IMR-90 (cell line): ENCODE results near the gene CPED1. TPM values are rescaled to one million over a fixed set of nuclear protein-coding genes. Genes with fewer than 3 reads are reported as not detected.

Source experiments
- ATAC-seq: fragments of 200-7000 bp; cut with Tn5 transposase; 2 replicates; pipeline ENCODE4 v1.9.1; 2020; ENCODE audit warnings: low read depth, mild to moderate bottlenecking, moderate library complexity
- BruUV-seq: library from RNA; stranded (reverse); fragments of 400-500 nt; replicated peaks from 2 replicates; lab custom pipeline; 2021; lab: Mats Ljungman, UMichigan
- CTCF ChIA-PET: fragments of 300-600 bp; formaldehyde crosslinking; extraction: SDS; loops from one replicate; lab custom pipeline; 2021; ENCODE audit warnings: antibody characterized with exemption; lab: Yijun Ruan, JAX
- POLR2A ChIA-PET: fragments of 300-600 bp; sonication (Branson Sonifier 250); formaldehyde crosslinking; loops from one replicate; lab custom pipeline; 2022; ENCODE audit warnings: antibody characterized with exemption; ENCODE audit not compliant: unreplicated experiment; lab: Charles Lee
- DNase-seq: peaks from one replicate; pipeline ENCODE4 v3.0.0; 2013
- H2AFZ ChIP-seq: replicated peaks from 2 replicates; pipeline ENCODE3; 2013; ENCODE audit warnings: low read length, mild to moderate bottlenecking; ENCODE audit not compliant: poor library complexity
- H2AK5ac ChIP-seq: 2 replicates; pipeline ENCODE4 v1.6.1; 2013; ENCODE audit warnings: low read depth, low read length, inconsistent platforms
- H2AK9ac ChIP-seq: replicated peaks from 2 replicates; pipeline ENCODE3; 2013; ENCODE audit warnings: mild to moderate bottlenecking, low read depth, low read length, moderate library complexity; ENCODE audit not compliant: poor library complexity
- H2BK120ac ChIP-seq: 2 replicates; pipeline ENCODE4 v1.6.1; 2013; ENCODE audit warnings: low read depth, low read length, inconsistent platforms
- H2BK15ac ChIP-seq: 3 replicates; pipeline ENCODE4 v1.6.1; 2013; ENCODE audit warnings: low read depth, low read length, inconsistent platforms
- H2BK20ac ChIP-seq: 2 replicates; pipeline ENCODE4 v1.6.1; 2013; ENCODE audit warnings: low read depth, mild to moderate bottlenecking, inconsistent platforms, low read length, moderate library complexity
- H2BK5ac ChIP-seq: 2 replicates; pipeline ENCODE4 v1.6.1; 2013; ENCODE audit warnings: mild to moderate bottlenecking, low read depth, low read length, inconsistent platforms; ENCODE audit not compliant: poor library complexity, severe bottlenecking
- H3K14ac ChIP-seq: replicated peaks from 2 replicates; pipeline ENCODE4 v1.6.1; 2013; ENCODE audit warnings: low read depth, low read length, inconsistent platforms
- H3K18ac ChIP-seq: 2 replicates; pipeline ENCODE4 v1.6.1; 2013; ENCODE audit warnings: low read depth, low read length, control low read depth
- H3K23ac ChIP-seq: 2 replicates; pipeline ENCODE4 v1.6.1; 2013; ENCODE audit warnings: low read depth, low read length, inconsistent platforms
- H3K27ac ChIP-seq: 2 replicates; pipeline ENCODE4 v1.5.1; 2013; ENCODE audit warnings: mild to moderate bottlenecking, control low read depth, low read length; ENCODE audit not compliant: insufficient read depth
- H3K27me3 ChIP-seq: 2 replicates; pipeline ENCODE4 v1.6.1; 2013; ENCODE audit warnings: low read length; ENCODE audit not compliant: control insufficient read depth, insufficient read depth
- H3K36me3 ChIP-seq: 2 replicates; pipeline ENCODE4 v1.6.1; 2013; ENCODE audit warnings: low read length, mixed read lengths; ENCODE audit not compliant: control insufficient read depth, insufficient read depth
- H3K4ac ChIP-seq: 2 replicates; pipeline ENCODE4 v1.6.1; 2013; ENCODE audit warnings: low read depth, low read length, inconsistent platforms
- H3K4me1 ChIP-seq: 2 replicates; pipeline ENCODE4 v1.6.1; 2013; ENCODE audit warnings: low read length, mixed read lengths; ENCODE audit not compliant: control insufficient read depth, insufficient read depth
- H3K4me2 ChIP-seq: 2 replicates; pipeline ENCODE4 v1.6.1; 2013; ENCODE audit warnings: low read depth, mild to moderate bottlenecking, control low read depth, low read length, moderate library complexity
- H3K4me3 ChIP-seq: 2 replicates; pipeline ENCODE4 v1.5.1; 2013; ENCODE audit warnings: low read depth, mild to moderate bottlenecking, control low read depth, low read length, moderate library complexity; ENCODE audit not compliant: insufficient read depth
- H3K56ac ChIP-seq: 2 replicates; pipeline ENCODE4 v1.6.1; 2013; ENCODE audit warnings: low read length, inconsistent platforms; ENCODE audit not compliant: insufficient read depth; ENCODE audit errors: extremely low read depth
- H3K79me1 ChIP-seq, 2 experiments: 2 replicates each; pipeline ENCODE4 v1.6.1; 2013; ENCODE audit warnings: low read length in 2 of 2, inconsistent platforms in 1 of 2, low read depth in 1 of 2
- H3K9ac ChIP-seq: 2 replicates; pipeline ENCODE4 v1.6.1; 2013; ENCODE audit warnings: low read depth, low read length, control low read depth
- H3K9me1 ChIP-seq: 2 replicates; pipeline ENCODE4 v1.6.1; 2013; ENCODE audit warnings: low read length, inconsistent platforms; ENCODE audit not compliant: insufficient read depth
- H3K9me3 ChIP-seq: 2 replicates; pipeline ENCODE4 v1.6.1; 2013; ENCODE audit warnings: low read length; ENCODE audit not compliant: control insufficient read depth, insufficient read depth
- H4K20me1 ChIP-seq: 2 replicates; pipeline ENCODE4 v1.6.1; 2013; ENCODE audit warnings: low read length, inconsistent platforms; ENCODE audit not compliant: insufficient read depth
- H4K5ac ChIP-seq: 2 replicates; pipeline ENCODE4 v1.6.1; 2013; ENCODE audit warnings: mild to moderate bottlenecking, low read depth, low read length, control low read depth
- H4K8ac ChIP-seq, 2 experiments: 2 replicates each; pipeline ENCODE4 v1.6.1; 2013; ENCODE audit warnings: low read depth in 2 of 2, low read length in 2 of 2, control low read depth in 1 of 2, inconsistent platforms in 1 of 2
- H4K91ac ChIP-seq: 2 replicates; pipeline ENCODE4 v1.6.1; 2013; ENCODE audit warnings: low read depth, low read length, inconsistent platforms; ENCODE audit not compliant: insufficient read depth
- BHLHE40 ChIP-seq: fragments of 150-350 bp; IDR thresholded peaks from 2 replicates; pipeline ENCODE4 v1.6.1; 2016; ENCODE audit warnings: mild to moderate bottlenecking, low read depth, low read length
- CEBPB ChIP-seq: IDR thresholded peaks from 2 replicates; pipeline ENCODE4 v1.6.1; 2012; ENCODE audit warnings: low read depth, low read length, improper control_type of control experiment
- FOS ChIP-seq: fragments of 150-350 bp; IDR thresholded peaks from 2 replicates; pipeline ENCODE4 v1.6.1; 2016; ENCODE audit warnings: low read depth, low read length
- MAFK ChIP-seq: IDR thresholded peaks from 2 replicates; pipeline ENCODE4 v1.6.1; 2012; ENCODE audit warnings: low read depth, low read length, improper control_type of control experiment
- MAZ ChIP-seq: IDR thresholded peaks from 2 replicates; pipeline ENCODE4 v1.6.1; 2012; ENCODE audit warnings: low read depth, mild to moderate bottlenecking, low read length, improper control_type of control experiment, moderate library complexity, borderline replicate concordance
- MXI1 ChIP-seq: IDR thresholded peaks from 2 replicates; pipeline ENCODE4 v1.6.1; 2012; ENCODE audit warnings: low read depth, mild to moderate bottlenecking, low read length, moderate library complexity, borderline replicate concordance
- NFE2L2 ChIP-seq: fragments of 150-350 bp; IDR thresholded peaks from 2 replicates; pipeline ENCODE4 v1.6.1; 2016; ENCODE audit warnings: low read depth, mild to moderate bottlenecking, low read length
- RAD21 ChIP-seq: IDR thresholded peaks from 2 replicates; pipeline ENCODE4 v1.6.1; 2012; ENCODE audit warnings: low read length, improper control_type of control experiment
- RCOR1 ChIP-seq: IDR thresholded peaks from 2 replicates; pipeline ENCODE4 v1.6.1; 2012; ENCODE audit warnings: mild to moderate bottlenecking, low read length, improper control_type of control experiment; ENCODE audit not compliant: insufficient replicate concordance
- RFX5 ChIP-seq: IDR thresholded peaks from 2 replicates; pipeline ENCODE4 v1.8.0; 2012; ENCODE audit warnings: low read depth, mild to moderate bottlenecking, low read length, moderate library complexity
- SMC3 ChIP-seq: fragments of 150-350 bp; IDR thresholded peaks from 2 replicates; pipeline ENCODE4 v1.6.1; 2016; ENCODE audit warnings: low read depth, mild to moderate bottlenecking, antibody characterized with exemption, low read length, moderate library complexity
- WGBS, 2 experiments: methylation state at CpG; one replicate each; pipeline versions ENCODE4 v1.1.5 to v1.1.7; 2013; ENCODE audit warnings: missing lambda C conversion rate in 2 of 2; ENCODE audit not compliant: insufficient read length in 1 of 2; ENCODE audit errors: extremely low coverage in 2 of 2; 5-methylcytosine and 5-hydroxymethylcytosine counted together
- dilution Hi-C: fragments of 300-500 bp; cut with HindIII; formaldehyde crosslinking; loops from one replicate; pipeline ENCODE4 v1.14.3; 2018; ENCODE audit warnings: low sequenced_read_pairs; ENCODE audit not compliant: unreplicated experiment
- in situ Hi-C: fragments of 300-500 bp; cut with MboI; formaldehyde crosslinking; loops from 3 replicates; pipeline ENCODE4 v1.14.3; 2019; ENCODE audit warnings: low sequenced_read_pairs, inconsistent platforms, mixed read lengths
- intact Hi-C: fragments of 100-400 bp; cut with micrococcal nuclease; formaldehyde crosslinking; loops from 2 replicates; pipeline ENCODE4 v1.10.0; 2022
- polyA plus RNA-seq, 3 experiments: library from polyadenylated mRNA; depleted of rRNA; stranded (reverse); fragments of >200 nt; gene quantifications; 2 replicates each; pipeline ENCODE4 v1.2.3, GENCODE V29; 2012; ENCODE audit warnings: low replicate concordance in 1 of 3
- total RNA-seq: library from RNA; depleted of rRNA; stranded (reverse); fragments of >200 nt; gene quantifications from 2 replicates; pipeline ENCODE4 v1.2.3, GENCODE V29; 2012
- TF ChIP-seq, protein P1 (sequence below): fragments of 150-350 bp; IDR thresholded peaks from 2 replicates; pipeline ENCODE4 v1.6.1; 2017; ENCODE audit warnings: mild to moderate bottlenecking, antibody characterized with exemption, low read length, low read depth
- TF ChIP-seq, protein P2 (sequence below): fragments of 150-350 bp; IDR thresholded peaks from 2 replicates; pipeline ENCODE4 v1.6.1; 2016; ENCODE audit warnings: low read depth, mild to moderate bottlenecking, low read length, moderate library complexity, borderline replicate concordance

Gene CPED1
- total and polyA plus RNA-seq, 2 of the 4 experiments (the other 2 are of a cell fraction) = 31.2 to 96.8 TPM

DNA sequence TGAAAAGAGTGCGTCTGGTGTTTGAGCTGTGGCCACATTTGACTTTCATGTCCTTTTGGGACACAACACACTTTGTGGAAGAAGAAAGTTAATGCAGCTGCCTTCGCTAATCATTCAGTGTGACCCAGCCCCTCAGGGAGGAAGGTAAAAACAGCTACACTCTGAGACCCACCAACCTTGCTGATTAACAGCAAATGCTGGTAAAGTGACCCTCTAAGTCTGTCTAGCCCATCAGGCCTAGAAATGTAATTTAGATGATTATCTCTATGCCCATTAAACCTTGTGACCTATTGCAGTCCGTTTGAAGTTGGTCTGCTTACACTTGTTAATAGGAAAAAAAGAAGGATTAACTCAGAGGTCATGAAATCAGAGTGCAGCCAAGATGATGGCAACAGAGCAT lies 178.4 kb downstream of the CPED1 start:
- POLR2A ChIA-PET = no interaction called here
- H3K79me1 ChIP-seq = peaks cover 2 to 15% of the 10 kb centered on the region in 2 experiments; a peak in 2 of 4 replicates
- DNase-seq (no peak), ATAC-seq (no peak)
- in situ Hi-C loops = no loop called here
- H3K36me3 ChIP-seq = no peaks in the 10 kb centered on the region; the same call in 1 of the 2 replicates
- H3K27ac ChIP-seq = no peak overlapping the region
- TF ChIP-seq FOS = no peak
- TF ChIP-seq, protein P1, sequence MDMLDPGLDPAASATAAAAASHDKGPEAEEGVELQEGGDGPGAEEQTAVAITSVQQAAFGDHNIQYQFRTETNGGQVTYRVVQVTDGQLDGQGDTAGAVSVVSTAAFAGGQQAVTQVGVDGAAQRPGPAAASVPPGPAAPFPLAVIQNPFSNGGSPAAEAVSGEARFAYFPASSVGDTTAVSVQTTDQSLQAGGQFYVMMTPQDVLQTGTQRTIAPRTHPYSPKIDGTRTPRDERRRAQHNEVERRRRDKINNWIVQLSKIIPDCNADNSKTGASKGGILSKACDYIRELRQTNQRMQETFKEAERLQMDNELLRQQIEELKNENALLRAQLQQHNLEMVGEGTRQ = no peak
- no peak for TF ChIP-seq CEBPB
- no peak for TF ChIP-seq MAFK
- no peak for TF ChIP-seq MXI1
- no peak for TF ChIP-seq RAD21
- TF ChIP-seq MAZ = no peak
- no peak for TF ChIP-seq RCOR1
- TF ChIP-seq, protein P2, sequence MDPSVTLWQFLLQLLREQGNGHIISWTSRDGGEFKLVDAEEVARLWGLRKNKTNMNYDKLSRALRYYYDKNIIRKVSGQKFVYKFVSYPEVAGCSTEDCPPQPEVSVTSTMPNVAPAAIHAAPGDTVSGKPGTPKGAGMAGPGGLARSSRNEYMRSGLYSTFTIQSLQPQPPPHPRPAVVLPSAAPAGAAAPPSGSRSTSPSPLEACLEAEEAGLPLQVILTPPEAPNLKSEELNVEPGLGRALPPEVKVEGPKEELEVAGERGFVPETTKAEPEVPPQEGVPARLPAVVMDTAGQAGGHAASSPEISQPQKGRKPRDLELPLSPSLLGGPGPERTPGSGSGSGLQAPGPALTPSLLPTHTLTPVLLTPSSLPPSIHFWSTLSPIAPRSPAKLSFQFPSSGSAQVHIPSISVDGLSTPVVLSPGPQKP = no peak
- no peak for TF ChIP-seq SMC3
- no peak for TF ChIP-seq NFE2L2
- TF ChIP-seq BHLHE40 = no peak
- no peak for TF ChIP-seq RFX5
- no peak overlapping the region for H3K14ac ChIP-seq
- H3K23ac ChIP-seq = no peak overlapping the region
- H4K8ac ChIP-seq = no peak overlapping the region
- no peak overlapping the region for H4K5ac ChIP-seq
- no TSS peak for BruUV-seq
- no peak overlapping the region for H2AK5ac ChIP-seq
- CTCF ChIA-PET = no interaction called here
- no peaks in the 10 kb centered on the region for H3K4me1 ChIP-seq
- dilution Hi-C loops = no loop called here
- no peak overlapping the region for H3K4ac ChIP-seq
- no peak overlapping the region for H2AK9ac ChIP-seq
- no peaks in the 10 kb centered on the region for H3K9me3 ChIP-seq
- no peak overlapping the region for H3K4me2 ChIP-seq
- H4K20me1 ChIP-seq = no peaks in the 10 kb centered on the region
- H3K9ac ChIP-seq = no peak overlapping the region
- H2BK20ac ChIP-seq = no peak overlapping the region
- no peak overlapping the region for H2BK15ac ChIP-seq
- H3K18ac ChIP-seq = no peak overlapping the region
- intact Hi-C loops = no loop called here
- H3K27me3 ChIP-seq = no peaks in the 10 kb centered on the region
- H2BK120ac ChIP-seq = no peak overlapping the region
- WGBS, 2 experiments = 50% methylated on average over 2 of the region's 3 CpGs; no CpG with 5 or more reads in 1 of the 2 experiments
- H4K91ac ChIP-seq = no peak overlapping the region
- H2AFZ ChIP-seq = no peak overlapping the region
- no peak overlapping the region for H3K56ac ChIP-seq
- H2BK5ac ChIP-seq = no peak overlapping the region
- H3K4me3 ChIP-seq = no peak overlapping the region
- H3K9me1 ChIP-seq = no peaks in the 10 kb centered on the region
